Kidney (tissue), 14 donors: ENCODE measurements around the gene PIGT. TPM values are rescaled to one million over a fixed set of nuclear protein-coding genes. Genes with fewer than 3 reads are reported as not detected.
A peak's percentile ranks its signal among the peaks of the same experiment; 100 is the strongest.

Experiments used
- DNase-seq, 5 donors: peaks; one replicate each; pipeline ENCODE4 v3.0.0-alpha.2; 2013 to 2020
- FAIRE-seq: peaks from 2 replicates; lab custom pipeline; 2012; peaks lifted over from hg19 to GRCh38; lab: Jason Lieb, UNC
- H3K27ac ChIP-seq, 2 donors: one replicate each; pipeline ENCODE4 v1.7.0; 2013; ENCODE audit warnings: low read depth in 2 of 2, low read length in 2 of 2, inconsistent platforms in 1 of 2
- H3K27me3 ChIP-seq: one replicate; pipeline ENCODE4 v1.7.1; 2013; ENCODE audit warnings: low read length, inconsistent platforms; ENCODE audit not compliant: control insufficient read depth, insufficient read depth
- H3K36me3 ChIP-seq, 3 donors: one replicate each; pipeline versions ENCODE4 v1.7.0 to v1.7.1; 2013; ENCODE audit warnings: low read length in 3 of 3, control low read depth in 1 of 3, inconsistent platforms in 1 of 3; ENCODE audit not compliant: insufficient read depth in 3 of 3, control insufficient read depth in 2 of 3
- H3K4me1 ChIP-seq, 3 donors: one replicate each; pipeline versions ENCODE4 v1.7.0 to v1.7.1; 2013; ENCODE audit warnings: low read length in 3 of 3, inconsistent platforms in 1 of 3, low read depth in 1 of 3; ENCODE audit not compliant: control insufficient read depth in 2 of 3, insufficient read depth in 2 of 3
- H3K4me3 ChIP-seq, 3 donors: one replicate each; pipeline versions ENCODE4 v1.7.0 to v1.8.1; 2013; ENCODE audit warnings: low read length in 3 of 3, control low read depth in 1 of 3, inconsistent platforms in 1 of 3
- H3K9ac ChIP-seq, 3 donors: one replicate each; pipeline versions ENCODE4 v1.7.0 to v1.7.1; 2013; ENCODE audit warnings: low read length in 3 of 3, control low read depth in 1 of 3, inconsistent platforms in 1 of 3
- H3K9me3 ChIP-seq, 3 donors: one replicate each; pipeline versions ENCODE4 v1.7.0 to v1.7.1; 2013; ENCODE audit warnings: low read length in 3 of 3, control low read depth in 1 of 3, inconsistent platforms in 1 of 3; ENCODE audit not compliant: control insufficient read depth in 2 of 3, insufficient read depth in 1 of 3
- intact Hi-C: fragments of 100-400 bp; cut with DNase I; formaldehyde crosslinking; loops from one replicate; pipeline ENCODE4 v1.11.1; 2022
- polyA plus RNA-seq: library from polyadenylated mRNA; stranded (reverse); fragments of 350-450 nt; fragmentation: Illumina TruSeq; extraction: RNeasy Lipid Tissue Mini Kit (QIAGEN cat#74804); gene quantifications from one replicate; pipeline ENCODE4 v1.2.3, GENCODE V29; 2014; ENCODE audit warnings: low read depth, low replicate concordance; ENCODE audit not compliant: insufficient read depth
- total RNA-seq: library from RNA; stranded (reverse); fragmentation: NEBNext Ultra II Directional; extraction: Animal tissue kit (Norgen Biotek cat#: 25700); gene quantifications from one replicate; pipeline ENCODE4 v1.2.1, GENCODE V29; 2021
- TF ChIP-seq, protein P1 (sequence below): IDR thresholded peaks from 3 replicates; pipeline ENCODE4 v1.5.1; 2012; ENCODE audit warnings: mild to moderate bottlenecking, moderate library complexity, borderline replicate concordance; ENCODE audit not compliant: insufficient read depth; ENCODE audit errors: extremely low read depth
- donor health status: control.
- donor health status: control.
- donor health status: control.
- donor health status: control.
- donor health status: control.
- donor health status: DM: yes; HTN: yes; CAD: no.
- donor health status: Normal renal cell carcinoma (clear cell type).

Gene PIGT
- total and polyA plus RNA-seq, 2 donors from 2014 or later = 90.9 to 95.0 TPM

DNA sequence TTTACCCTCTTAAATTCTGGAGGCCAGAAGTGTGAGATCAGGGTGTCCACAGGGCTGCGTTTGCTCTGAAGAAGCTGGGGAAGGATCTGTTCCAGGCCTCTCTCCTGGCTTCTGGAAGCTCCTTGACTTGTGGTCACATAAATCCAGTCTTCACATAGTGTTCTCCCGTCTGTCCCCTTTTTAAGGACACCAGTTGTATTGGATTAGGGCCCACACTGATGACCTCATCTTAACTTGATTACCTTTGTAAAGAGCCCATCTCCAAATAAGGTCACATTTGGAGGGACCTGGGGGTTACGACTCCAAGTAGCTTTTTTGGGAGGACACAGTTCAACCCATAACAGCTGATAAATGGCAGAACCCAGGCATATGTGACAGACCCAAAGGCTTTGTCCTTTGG lies 33.6 kb downstream of the PIGT start:
- FAIRE-seq (no peak), DNase-seq (no peak)
- H3K9me3 ChIP-seq = no peaks in the 10 kb centered on the region
- H3K36me3 ChIP-seq = no peaks in the 10 kb centered on the region
- H3K4me3 ChIP-seq = no peak overlapping the region
- peak overlapping the region in 1 of 2 donors; percentile 73 for H3K27ac ChIP-seq
- intact Hi-C loops = no loop called here
- H3K9ac ChIP-seq = no peak overlapping the region
- H3K4me1 ChIP-seq = peaks cover 0 to 8% (median 6%) of the 10 kb centered on the region in 3 donors
- no peaks in the 10 kb centered on the region for H3K27me3 ChIP-seq
- TF ChIP-seq, protein P1, sequence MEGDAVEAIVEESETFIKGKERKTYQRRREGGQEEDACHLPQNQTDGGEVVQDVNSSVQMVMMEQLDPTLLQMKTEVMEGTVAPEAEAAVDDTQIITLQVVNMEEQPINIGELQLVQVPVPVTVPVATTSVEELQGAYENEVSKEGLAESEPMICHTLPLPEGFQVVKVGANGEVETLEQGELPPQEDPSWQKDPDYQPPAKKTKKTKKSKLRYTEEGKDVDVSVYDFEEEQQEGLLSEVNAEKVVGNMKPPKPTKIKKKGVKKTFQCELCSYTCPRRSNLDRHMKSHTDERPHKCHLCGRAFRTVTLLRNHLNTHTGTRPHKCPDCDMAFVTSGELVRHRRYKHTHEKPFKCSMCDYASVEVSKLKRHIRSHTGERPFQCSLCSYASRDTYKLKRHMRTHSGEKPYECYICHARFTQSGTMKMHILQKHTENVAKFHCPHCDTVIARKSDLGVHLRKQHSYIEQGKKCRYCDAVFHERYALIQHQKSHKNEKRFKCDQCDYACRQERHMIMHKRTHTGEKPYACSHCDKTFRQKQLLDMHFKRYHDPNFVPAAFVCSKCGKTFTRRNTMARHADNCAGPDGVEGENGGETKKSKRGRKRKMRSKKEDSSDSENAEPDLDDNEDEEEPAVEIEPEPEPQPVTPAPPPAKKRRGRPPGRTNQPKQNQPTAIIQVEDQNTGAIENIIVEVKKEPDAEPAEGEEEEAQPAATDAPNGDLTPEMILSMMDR = no peak

DNA sequence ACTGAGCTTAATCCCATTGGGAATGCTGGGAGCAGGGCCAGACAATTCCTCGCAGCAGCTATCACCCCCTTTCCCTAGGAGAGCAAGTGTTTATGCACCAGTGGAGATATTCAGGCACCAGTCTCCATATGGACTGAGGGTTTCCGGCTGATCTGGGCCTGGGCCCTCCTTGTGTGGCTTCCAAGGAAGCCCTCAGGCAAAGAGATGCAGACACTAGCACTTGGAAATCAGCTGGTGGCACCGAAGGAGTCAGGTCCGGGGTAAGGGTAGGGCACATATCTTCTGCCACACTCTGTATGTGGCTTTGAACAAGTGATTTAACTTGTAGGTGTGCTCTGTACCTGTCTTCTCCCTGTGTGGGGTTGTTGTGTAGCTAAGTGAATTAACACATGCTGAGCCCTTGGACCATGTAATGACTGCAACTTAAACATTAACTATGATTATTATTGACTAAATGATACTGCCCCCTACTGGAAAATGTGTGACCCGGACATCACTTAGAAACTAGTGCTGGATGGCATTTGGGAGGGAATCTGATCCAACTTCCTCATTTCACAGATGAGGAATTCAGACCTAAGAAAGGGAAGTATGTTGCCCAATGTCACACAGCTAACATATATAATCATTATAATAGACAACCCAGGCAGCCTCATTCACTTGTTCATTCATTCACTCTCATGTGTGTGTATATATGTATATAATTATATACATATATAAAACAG lies 34.3 kb downstream of the PIGT start:
- peak overlapping the region; percentile 43 to 68 for H3K27ac ChIP-seq
- intact Hi-C loops = no loop called here
- FAIRE-seq = no peak

DNA sequence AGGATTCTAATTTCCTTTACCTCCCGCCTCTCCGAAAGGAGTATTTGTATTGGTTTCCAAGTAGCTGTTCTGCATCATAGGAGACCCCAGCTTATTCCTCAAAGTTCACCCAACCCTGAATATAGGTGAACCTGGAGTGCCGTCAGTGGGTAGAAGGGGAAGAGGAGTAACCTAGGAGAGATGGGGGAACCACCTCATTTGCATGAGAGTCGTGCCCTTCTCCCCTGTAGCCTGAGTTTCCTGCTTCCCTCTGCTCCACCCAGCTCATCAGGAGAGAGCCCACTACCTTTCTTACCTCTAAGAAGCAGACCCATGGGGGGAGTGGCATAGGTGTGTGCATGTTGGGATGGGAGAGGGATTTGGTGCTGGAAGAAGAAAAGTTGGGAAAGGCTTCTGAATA lies 36.3 kb downstream of the PIGT start:
- Histone ChIP-seq H3K27ac (no peak overlapping the region), H3K4me3 (no peak overlapping the region), H3K9ac (no peak overlapping the region), H3K36me3 (no peaks in the 10 kb centered on the region), H3K4me1 (peaks cover 0 to 8% (median 6%) of the 10 kb centered on the region in 3 donors), H3K27me3 (no peaks in the 10 kb centered on the region), H3K9me3 (no peaks in the 10 kb centered on the region)
- DNase-seq (no peak), FAIRE-seq (no peak)
- TF ChIP-seq, protein P1 = no peak
- intact Hi-C loops = no loop called here

More for the DNA sequence above, 34.3 kb downstream of the PIGT start:
- H3K36me3 ChIP-seq = no peaks in the 10 kb centered on the region
- no peak overlapping the region for H3K4me3 ChIP-seq
- no peaks in the 10 kb centered on the region for H3K9me3 ChIP-seq
- no peaks in the 10 kb centered on the region for H3K27me3 ChIP-seq
- H3K4me1 ChIP-seq = peaks cover 0 to 8% (median 6%) of the 10 kb centered on the region in 3 donors
- TF ChIP-seq, protein P1 = peak; percentile 55
- DNase-seq = peak in 3 of 5 donors; percentile 21 to 79 (median 79)
- peak overlapping the region in 1 of 3 donors; percentile 17 for H3K9ac ChIP-seq
